ENCODE data around the gene SLC7A4. TPM values are rescaled to one million over a fixed set of nuclear protein-coding genes. Genes with fewer than 3 reads are reported as not detected.

Gene SLC7A4
- total and polyA plus RNA-seq, 2 of the 8 experiments (the other 6 are each of a cell fraction or from before 2014, with no cell fraction given), result 0.92 TPM; not detected in 1

DNA sequence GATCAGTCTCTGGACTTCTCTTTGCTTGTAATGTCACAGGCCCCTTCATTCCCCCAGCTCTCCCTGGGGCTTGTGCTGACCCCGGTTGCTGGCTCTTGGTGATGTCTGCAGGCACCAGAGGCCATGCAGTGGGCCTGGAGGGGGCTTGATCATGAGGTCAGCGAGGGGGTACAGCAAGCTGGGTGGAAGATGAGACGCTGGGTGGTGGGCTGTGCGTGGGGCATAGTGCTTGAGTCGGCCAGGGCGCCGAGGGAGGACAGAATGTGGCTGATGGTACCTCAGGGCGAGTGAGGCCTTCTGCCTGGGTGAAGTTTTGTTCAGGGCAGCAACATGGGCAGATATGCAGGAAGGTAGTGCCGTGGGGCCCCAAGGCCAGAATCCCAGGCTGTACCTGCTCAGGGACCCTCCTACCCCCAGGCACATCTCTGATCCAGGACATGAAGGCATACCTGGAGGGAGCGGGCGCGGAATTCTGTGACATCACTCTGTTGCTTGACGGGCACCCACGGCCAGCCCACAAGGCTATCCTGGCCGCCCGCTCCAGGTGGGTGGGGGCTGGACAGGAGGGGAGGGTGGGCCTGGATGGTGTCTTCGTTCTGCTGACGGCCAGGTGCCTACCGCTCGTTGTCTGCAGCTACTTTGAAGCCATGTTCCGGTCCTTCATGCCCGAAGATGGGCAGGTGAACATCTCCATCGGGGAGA is 36.9 kb downstream of the SLC7A4 start (continued):
- TF ChIP-seq, protein P1, sequence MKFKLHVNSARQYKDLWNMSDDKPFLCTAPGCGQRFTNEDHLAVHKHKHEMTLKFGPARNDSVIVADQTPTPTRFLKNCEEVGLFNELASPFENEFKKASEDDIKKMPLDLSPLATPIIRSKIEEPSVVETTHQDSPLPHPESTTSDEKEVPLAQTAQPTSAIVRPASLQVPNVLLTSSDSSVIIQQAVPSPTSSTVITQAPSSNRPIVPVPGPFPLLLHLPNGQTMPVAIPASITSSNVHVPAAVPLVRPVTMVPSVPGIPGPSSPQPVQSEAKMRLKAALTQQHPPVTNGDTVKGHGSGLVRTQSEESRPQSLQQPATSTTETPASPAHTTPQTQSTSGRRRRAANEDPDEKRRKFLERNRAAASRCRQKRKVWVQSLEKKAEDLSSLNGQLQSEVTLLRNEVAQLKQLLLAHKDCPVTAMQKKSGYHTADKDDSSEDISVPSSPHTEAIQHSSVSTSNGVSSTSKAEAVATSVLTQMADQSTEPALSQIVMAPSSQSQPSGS (IDR thresholded peaks at IDR 0.05; ENCODE audit: low read length), result no peak
- TF ChIP-seq, protein P2, sequence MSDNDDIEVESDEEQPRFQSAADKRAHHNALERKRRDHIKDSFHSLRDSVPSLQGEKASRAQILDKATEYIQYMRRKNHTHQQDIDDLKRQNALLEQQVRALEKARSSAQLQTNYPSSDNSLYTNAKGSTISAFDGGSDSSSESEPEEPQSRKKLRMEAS (IDR thresholded peaks at IDR 0.05), result no peak
- TF ChIP-seq TBP (IDR thresholded peaks at IDR 0.05; ENCODE audit: low read depth, low read length) (no peak), FOSL1 (IDR thresholded peaks at IDR 0.05; ENCODE audit: insufficient read depth, low read depth, low read length) (no peak), CHD2 (IDR thresholded peaks at IDR 0.05; ENCODE audit: low read length) (no peak), TEAD4 (IDR thresholded peaks at IDR 0.05; ENCODE audit: low read depth, low read length) (no peak), RFX5 (IDR thresholded peaks at IDR 0.05; ENCODE audit: borderline replicate concordance, low read depth, low read length) (no peak)

All from H1 (cell line).